GM19324 (cell line): ENCODE measurements around the gene ZBED1.
"Not testable (repeated sequence)": the region's sequence is repeated elsewhere in the genome, so short reads cannot be mapped to it uniquely, and the experiment has no call there.

Source experiments
- ATAC-seq: cut with Tn5 transposase; IDR thresholded peaks from one replicate; pipeline ENCODE4 v1.9.1; 2021; ENCODE audit warnings: mild to moderate bottlenecking, moderate library complexity; ENCODE audit not compliant: unreplicated experiment, low FRiP score

Gene ZBED1

DNA sequence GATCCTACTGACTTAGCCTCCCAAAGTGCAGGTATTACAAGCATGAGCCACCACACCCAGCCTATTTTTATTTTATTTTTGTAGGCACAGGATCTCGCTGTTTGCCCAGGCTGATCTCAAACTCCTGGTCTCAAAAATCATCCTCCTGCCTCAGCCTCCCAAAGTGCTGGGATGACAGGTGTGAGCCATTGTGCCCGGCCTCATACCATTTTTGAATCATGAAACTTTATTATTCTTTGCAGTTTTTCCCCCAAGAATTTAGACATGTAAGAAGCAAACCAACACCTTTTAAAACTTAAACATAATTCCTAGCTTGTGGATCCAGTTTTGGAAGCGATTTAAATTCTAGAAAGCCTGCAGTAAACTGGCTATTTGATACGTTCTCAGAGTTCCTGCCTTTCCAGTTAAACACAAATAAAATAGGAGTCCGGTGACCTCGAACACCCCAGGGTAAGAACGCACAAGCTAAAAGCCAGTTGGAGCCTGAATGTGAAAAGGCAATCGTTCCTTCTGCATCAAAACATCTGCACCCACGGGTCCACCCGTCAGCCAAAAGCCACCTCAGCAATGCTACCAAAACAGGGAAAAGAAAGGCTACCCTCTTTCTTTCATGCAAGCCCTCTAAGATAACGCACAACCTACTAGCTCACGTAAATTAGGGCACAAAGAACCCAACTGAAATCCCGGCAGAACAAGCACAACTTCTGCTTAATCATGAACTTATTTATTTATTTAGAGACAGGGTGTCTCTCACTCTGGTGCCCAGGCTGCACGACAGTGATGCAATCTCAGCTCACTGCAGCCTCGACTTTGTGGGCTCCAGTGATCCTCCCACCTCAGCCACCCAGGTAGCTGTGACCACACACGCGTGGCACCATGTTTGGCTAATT is 39.7 kb downstream of the ZBED1 start:
- ATAC-seq, result not testable (repeated sequence)

DNA sequence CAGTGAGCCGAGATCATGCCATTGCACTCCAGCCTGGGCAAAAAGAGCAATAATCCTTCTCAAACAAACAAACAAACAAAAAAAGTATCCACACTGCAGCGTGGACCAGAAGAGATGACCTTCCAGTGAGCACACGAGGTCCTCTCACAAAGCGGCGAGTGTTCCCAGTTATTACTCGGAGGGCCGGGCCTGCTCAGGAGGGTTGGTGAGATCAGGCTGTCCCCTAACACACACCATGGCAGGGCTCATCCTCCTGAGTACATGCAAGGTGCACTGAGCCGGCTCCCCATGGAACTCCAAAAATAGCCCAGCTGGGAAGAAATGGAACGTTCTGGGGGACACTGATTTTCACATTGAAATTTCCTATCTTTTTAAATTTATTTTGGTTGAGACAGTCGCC is 40.7 kb downstream of the ZBED1 start:
- not testable (repeated sequence) for ATAC-seq

DNA sequence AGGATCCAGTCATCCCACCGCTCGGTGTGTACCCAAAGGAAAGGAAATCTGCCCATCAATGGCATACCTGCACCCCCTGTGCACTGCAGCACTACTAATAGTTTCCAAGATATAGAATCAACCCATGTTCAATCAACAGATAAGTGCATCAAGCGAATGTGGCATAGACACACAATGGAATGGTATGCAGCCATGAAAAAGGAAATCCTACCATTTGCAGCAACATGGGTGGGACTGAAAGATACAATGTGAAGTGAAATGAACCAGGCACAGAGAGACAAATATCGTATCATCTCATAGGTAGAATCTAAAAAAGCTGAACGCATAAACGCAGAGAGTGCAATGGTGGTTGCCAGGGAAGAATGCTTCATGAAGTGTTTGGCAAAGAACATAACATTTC is 42.5 kb downstream of the ZBED1 start:
- ATAC-seq, result no peak

DNA sequence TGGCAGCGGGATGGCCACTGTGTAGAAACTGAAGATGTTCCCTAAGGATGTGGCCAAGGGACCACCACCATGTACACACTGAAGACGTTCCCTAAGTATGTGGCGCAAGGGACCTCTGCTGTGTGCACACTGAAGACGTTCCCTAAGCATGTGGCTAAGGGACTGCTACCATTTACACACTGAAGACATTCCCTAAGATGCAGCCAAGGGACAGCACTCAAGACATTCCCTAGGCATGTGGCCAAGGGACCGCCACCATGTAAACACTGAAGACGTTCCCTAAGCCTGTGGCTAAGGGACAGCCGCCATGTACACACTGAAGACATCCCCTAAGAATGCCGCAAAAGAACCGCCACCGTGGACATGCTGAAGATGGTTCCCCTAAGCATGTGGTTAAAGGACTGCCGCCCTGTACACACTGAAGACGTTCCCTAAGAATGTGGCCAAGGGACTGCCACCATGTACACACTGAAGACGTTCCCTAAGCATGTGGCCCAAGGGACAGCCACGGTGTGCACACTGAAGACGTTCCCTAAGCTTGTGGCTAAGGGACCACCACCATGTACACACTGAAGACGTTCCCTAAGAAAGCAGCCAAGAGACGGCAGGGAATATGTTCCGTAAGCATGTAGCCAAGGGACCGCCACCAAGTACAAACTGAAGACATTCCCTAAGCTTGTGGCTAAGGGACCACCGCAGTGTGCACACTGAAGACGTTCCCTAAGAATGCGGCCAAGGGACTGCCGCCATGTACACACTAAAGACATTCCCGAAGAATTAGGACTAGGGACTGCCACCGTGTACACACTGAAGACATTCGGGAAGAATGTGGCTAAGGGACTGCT is 43.3 kb downstream of the ZBED1 start:
- no peak for ATAC-seq

DNA sequence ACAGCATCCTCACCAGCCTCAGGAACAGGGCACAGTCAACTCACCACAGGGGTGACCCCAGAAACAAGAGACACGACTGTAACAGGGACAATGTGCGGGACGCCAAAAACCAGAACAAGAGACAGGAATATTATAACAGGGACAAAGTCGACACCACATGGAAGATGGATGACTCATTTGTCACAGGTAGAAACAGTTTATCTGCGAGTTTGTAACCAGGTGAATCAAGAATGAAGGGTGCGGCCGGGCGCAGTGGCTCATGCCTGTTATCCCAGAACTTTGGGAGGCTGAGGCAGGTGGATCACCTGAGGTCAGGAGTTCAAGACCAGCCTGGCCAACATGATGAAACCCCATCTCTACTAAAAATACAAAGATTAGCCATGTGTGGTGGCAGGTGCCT is 44.7 kb downstream of the ZBED1 start:
- not testable (repeated sequence) for ATAC-seq

DNA sequence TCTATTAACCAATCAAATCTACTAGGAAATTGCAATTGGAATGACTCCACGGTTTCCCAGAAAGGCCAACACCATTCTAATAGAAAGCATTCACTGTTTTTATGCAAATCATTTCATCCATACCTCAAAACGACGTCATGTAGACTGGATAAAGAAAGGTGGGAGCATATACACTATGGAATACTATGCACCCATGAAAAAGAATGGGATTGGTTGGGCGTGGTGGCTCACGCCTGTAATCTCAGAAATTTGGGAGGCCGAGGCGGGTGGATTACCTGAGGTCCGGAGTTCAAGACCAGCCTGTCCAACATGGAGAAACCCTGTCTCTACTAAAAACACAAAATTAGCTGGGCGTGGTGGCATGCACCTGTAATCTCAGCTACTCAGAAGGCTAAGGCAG is 46.2 kb downstream of the ZBED1 start:
- ATAC-seq, result not testable (repeated sequence)

DNA sequence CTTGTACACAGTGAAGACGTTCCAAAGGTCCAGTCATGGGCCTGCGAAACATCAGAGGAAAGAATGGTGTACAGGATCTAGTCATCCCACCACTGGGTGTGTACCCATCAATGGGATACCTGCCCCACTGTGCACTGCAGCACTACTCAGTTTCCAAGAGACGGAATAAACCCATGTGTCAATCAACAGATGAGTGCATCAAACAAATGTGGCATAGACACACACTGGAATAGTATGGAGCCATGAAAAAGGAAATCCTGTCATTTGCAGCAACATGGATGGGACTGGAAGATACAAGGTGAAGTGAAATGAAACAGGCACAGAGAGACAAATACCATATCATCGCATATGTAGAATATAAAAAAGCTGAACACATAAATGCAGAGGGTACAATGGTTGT is 48.0 kb downstream of the ZBED1 start:
- no peak for ATAC-seq

DNA sequence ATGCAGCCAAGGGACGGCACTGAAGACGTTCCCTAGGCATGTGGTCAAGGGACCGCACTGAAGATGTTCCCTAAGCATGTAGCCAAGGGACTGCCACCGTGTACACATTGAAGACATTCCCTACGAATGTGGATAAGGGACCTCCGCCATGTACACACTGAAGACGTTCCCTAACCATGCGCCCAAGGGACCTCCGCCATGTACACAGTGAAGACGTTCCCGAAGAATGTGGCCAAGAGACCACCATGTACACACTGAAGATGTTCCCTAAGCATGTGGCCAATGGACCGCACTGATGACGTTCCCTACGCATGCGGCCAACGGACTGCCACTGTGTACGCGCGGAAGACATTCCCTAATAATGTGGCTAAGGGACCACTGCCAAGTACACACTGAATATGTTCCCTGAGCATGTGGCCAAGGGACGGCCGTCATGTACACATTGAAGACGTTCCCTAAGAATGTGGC is 48.4 kb downstream of the ZBED1 start:
- no peak for ATAC-seq

DNA sequence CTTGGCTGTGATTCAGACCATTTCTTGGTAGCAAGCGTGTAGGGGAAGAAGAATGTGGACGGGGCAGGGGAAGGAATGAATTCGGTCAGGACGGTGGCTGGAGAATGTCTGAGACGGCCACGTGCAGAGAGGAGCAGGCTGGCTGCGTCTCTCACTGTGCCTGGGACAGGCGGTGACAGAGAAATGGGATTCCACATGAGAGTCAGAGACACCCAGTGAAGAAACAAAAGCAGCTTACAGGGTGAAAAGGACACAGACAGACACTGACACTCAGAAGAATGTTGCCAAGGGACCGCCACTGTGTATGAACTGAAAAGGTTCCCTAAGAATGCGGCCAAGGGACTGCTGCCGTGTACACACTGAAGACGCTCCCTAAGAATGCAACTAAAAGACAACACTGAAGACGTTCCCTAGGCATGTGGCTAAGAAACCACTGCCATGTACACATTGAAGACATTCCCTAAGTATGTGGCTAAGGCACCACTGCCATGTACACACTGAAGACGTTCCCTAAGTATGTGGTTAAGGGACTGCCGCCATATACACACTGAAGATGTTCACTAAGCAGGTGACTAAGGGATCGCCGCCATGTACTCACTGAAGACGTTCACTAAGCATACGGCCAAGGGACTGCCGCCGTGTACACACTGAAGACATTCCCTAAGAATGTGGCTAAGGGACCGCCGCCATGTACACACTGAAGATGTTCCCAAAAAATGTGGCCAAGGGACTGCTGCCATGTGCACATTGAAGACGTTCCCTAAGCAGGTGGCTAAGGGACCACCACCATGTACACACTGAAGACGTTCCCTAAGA is 49.1 kb downstream of the ZBED1 start:
- ATAC-seq, result no peak

DNA sequence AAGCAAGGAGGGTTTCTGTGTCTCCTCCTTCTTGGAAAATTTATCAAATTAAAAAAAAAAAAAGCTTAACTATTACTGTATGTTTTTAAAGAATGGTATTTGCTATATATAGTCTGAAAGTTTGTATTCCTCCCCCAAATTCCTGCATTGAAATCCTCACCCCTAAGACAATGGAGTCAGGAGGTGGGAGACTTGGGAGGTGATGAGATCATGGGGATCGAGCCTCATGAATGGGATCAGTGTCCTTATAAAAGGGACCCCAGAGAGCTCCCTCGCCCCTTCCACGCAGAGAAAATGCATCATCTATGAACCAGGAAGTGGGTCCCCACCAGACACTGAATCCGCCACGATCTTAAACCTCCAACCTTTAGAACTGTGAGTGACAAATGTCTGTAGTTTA is 50.1 kb downstream of the ZBED1 start:
- no peak for ATAC-seq

DNA sequence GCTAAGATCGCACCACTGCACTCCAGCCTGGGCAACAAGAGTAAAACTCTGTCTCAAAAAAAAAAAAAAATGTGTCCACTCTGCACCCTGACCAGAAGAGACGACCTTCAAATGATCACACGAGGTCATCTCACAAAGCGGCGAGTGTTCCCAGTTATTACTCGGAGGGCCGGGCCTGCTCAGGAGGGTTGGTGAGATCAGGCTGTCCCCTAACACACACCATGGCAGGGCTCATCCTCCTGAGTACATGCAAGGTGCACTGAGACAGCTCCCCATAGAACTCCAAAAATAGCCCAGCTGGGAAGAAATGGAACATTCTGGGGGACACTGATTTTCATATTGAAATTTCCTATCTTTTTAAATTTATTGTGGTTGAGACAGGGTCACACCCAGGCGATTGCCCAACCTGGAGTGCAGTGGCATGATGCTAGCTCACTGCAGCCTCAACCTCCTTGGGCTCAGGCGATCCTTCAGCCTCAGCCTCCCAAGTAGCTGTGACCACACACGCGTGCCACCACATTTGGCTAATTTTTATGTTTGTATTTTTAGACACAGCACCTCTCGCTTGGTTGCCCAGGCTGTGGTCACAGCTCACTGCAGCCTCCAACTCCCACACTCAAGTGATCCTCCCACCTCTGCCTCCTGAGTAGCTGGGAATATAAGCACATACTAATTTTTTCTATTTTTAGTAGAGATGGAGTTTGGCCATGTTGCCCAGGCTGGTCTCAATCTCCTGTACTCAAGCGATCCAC is 51.5 kb downstream of the ZBED1 start:
- no peak for ATAC-seq

DNA sequence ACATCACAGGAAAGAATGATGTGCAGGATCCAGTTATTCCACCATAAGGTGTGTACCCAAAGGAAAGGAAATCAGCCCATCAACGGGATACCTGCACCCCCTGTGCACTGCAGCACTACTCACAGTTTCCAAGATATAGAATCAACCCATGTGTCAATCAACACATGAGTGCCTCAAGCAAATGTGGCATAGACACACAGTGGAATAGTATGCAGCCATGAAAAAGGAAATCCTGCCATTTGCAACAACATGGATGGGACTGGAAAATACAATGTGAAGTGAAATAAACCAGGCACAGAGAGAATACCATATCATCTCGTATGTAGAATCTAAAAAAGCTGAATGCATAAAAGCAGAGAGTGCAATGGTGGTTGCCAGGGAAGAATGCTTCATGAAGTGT is 53.3 kb downstream of the ZBED1 start:
- no peak for ATAC-seq

DNA sequence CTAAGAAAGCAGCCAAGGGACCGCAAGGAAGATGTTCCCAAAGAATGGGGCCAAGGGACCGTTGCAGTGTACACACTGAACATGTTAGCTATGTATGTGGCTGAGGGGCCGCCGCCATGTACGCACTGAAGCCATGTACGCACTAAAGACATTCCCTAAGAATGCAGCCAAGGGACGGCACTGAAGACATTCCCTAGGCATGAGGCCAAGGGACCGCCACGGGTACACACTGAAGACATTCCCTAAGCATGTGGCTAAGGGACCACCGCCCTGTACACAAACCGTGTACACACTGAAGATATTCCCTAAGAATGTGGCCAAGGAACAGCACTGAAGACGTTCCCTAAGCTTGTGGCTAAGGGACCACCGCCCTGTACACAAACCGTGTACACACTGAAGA is 54.0 kb downstream of the ZBED1 start:
- no peak for ATAC-seq

DNA sequence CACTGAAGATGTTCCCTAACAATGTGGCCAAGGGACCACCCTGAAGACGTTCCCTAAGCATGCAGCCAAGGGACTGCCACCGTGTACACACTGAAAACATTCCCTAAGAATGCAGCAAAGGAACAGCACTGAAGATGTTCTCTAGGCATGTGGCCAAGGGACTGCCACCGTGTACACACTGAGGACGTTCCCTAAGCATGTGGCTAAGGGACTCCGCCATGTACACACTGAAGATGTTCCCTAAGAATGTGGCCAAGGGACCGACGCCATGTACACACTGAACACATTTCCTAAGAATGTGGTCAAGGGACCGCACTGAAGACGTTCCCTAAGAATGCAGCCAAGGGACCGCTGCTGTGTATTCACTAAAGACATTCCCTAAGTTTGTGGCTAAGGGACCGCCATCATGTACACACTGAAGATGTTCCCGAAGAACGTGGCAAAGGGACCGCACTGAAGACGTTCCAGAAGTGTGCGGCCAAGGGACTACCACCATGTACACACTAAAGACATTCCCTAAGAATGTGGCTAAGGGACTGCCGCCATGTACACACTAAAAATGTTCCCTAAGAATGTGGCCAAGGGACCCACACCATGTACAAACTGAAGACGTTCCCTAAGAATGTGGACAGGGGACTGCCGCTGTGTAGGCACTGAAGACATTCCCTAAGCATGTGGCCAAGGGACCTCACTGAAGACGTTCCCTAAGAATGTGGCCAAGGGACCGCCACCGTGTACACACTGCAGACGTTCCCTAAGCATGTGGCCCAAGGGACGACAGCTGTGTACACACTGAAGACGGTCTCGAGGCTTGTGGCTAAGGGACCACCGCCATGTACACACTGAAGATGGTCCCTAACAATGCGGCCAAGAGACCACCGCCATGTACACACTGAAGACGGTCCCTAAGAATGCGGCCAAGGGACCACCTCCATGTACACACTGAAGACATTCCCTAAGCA is 54.8 kb downstream of the ZBED1 start:
- ATAC-seq, result no peak

DNA sequence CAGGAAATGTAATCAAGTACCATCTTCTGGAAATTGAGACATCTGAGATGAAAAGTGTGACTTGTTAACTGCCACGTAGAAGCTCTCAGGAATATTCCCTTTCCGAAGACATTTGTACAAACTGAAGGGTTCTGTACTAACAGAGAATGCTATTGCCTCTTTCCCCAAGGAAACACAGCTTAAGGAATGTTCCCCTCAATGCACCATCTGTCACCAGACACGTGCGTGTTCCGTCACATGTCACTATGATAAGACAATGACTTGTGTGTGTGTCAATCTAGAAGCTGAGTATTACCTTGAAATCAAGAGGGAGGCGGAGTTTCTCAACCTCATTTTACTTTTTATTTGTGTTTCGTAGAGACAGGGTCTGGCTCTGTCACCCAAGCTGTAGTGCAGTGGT is 58.1 kb downstream of the ZBED1 start:
- ATAC-seq, result no peak

DNA sequence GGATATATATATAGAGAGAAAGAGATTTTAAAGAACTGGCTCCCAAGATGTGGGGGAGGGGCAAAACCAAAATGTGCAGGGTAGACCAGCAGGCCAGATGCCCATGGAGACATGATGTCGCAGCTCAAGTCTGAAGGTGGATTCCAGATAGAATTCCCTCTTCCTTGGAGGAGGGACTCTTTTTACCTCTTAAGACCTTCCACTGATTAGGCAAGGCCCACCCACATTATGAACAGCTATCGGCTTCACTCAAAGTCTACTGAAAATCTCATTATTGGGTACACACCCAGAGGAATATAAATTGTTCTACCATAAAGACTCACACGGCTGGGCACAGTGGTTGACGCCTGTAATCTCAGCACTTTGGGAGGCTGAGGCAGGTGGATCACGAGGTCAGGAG is 59.3 kb downstream of the ZBED1 start:
- ATAC-seq, result no peak

DNA sequence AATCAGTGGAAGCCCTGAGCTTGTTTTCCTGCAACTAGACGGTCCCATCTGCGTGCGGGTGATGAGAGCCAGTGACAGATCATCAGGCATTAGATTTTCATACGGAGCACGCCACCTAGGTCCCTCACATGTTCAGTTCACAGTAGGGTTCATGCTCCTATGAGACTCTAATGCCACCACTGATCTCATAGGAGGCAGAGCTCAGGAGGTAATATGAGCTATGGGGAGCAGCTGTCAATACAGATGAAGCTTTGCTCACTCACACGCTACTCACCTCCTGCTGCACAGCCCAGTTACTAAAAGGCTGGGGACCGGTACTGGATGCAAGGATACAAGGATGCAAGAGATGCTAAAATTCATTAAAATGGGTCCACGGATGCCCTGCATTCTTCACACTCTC is 61.2 kb downstream of the ZBED1 start:
- ATAC-seq, result no peak
